ENCODE results near the gene FAM222A.

DNA sequence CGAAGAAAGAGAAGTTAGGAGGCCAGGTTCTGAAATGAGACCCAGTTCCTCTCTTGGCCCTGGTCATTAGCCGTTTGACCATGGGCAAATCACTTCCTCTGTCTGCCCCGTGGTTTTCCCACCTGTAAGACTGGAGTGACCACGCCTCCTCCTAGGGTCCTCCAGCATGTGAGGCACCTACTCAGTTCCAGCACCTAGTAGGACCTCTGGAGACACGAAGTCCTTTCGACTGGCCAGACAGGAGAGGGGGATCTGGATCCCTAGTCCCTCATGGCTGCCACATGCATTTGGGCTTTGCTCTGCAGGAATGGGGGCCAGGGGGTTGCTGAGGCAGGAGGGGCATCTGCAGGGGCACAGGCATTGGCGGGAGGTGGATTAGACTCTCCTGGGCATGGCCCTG, 103.2 kb downstream of the FAM222A start:
- TF ChIP-seq CTCF (IDR thresholded peaks at IDR 0.05; ENCODE audit: low read length) (no peak), EZH2 (optimal IDR thresholded peaks at IDR 0.05; ENCODE audit: low read depth, low read length) (no peak)

Measured in MM.1S (cell line).